Vagina (tissue), 2 donors: ENCODE data around the gene FAM78A.

Experiments used
- POLR2A ChIP-seq, 2 donors: fragments of 450-650 bp; IDR thresholded peaks; one replicate each; pipeline ENCODE4 v1.6.1; 2017; ENCODE audit warnings: antibody characterized with exemption in 2 of 2, mild to moderate bottlenecking in 2 of 2, moderate library complexity in 2 of 2
- POLR2AphosphoS5 ChIP-seq, 2 donors: sonication (generic); formaldehyde crosslinking; IDR thresholded peaks; one replicate each; pipeline ENCODE4 v1.9.0; 2017; ENCODE audit warnings: antibody characterized with exemption in 2 of 2, mild to moderate bottlenecking in 2 of 2, low read depth in 1 of 2; ENCODE audit not compliant: insufficient read depth in 1 of 2
- TF ChIP-seq, protein P1 (sequence below), 3 experiments: fragments of 450-650 bp in 2 of 3; fragments of 200-600 bp in 1 of 3; sonication (generic) in 1 of 3; IDR thresholded peaks; one replicate each; pipeline ENCODE4 v1.5.1; 2017 to 2019; ENCODE audit warnings: antibody characterized with exemption in 3 of 3, mild to moderate bottlenecking in 2 of 3, moderate library complexity in 2 of 3

- TF ChIP-seq, protein P1, sequence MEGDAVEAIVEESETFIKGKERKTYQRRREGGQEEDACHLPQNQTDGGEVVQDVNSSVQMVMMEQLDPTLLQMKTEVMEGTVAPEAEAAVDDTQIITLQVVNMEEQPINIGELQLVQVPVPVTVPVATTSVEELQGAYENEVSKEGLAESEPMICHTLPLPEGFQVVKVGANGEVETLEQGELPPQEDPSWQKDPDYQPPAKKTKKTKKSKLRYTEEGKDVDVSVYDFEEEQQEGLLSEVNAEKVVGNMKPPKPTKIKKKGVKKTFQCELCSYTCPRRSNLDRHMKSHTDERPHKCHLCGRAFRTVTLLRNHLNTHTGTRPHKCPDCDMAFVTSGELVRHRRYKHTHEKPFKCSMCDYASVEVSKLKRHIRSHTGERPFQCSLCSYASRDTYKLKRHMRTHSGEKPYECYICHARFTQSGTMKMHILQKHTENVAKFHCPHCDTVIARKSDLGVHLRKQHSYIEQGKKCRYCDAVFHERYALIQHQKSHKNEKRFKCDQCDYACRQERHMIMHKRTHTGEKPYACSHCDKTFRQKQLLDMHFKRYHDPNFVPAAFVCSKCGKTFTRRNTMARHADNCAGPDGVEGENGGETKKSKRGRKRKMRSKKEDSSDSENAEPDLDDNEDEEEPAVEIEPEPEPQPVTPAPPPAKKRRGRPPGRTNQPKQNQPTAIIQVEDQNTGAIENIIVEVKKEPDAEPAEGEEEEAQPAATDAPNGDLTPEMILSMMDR (IDR thresholded peaks at IDR 0.05), result no peak
- TF ChIP-seq POLR2AphosphoS5 (IDR thresholded peaks at IDR 0.05; ENCODE audit: insufficient read depth in 1 of 2, low read depth in 1 of 2), result no peak
- TF ChIP-seq POLR2A (IDR thresholded peaks at IDR 0.05), result no peak
Measured at GRCh38 chr9:131259916-131260597, 16.3 kb downstream of the FAM78A start.
